Measurements from ENCODE around the gene SNAP91. TPM values are rescaled to one million over a fixed set of nuclear protein-coding genes. Genes with fewer than 3 reads are reported as not detected.
A peak's percentile ranks its signal among the peaks of the same experiment; 100 is the strongest.
"Not testable (repeated sequence)": the region's sequence is repeated elsewhere in the genome, so short reads cannot be mapped to it uniquely, and the experiment has no call there.

Gene SNAP91
- polyA plus RNA-seq, 1 experiment = not detected

GRCh38 chr6:83592770-83593394 is 116.0 kb downstream of the SNAP91 start:
- no peak for DNase-seq (ENCODE audit: low read depth, low spot score)
- H3K27me3 ChIP-seq (ENCODE audit: control insufficient read depth, insufficient read depth, low read length) = no peaks in the 10 kb centered on the region
- H3K9me3 ChIP-seq (ENCODE audit: control insufficient read depth, insufficient read depth, low read length) = no peaks in the 10 kb centered on the region
- no peak overlapping the region for H3K27ac ChIP-seq (ENCODE audit: low read depth, low read length)
- no peak overlapping the region for H3K4me3 ChIP-seq (ENCODE audit: low read depth, low read length)
- CTCF ChIA-PET = interaction anchor here (0.6 to 1.2 kb wide), 9 partner anchors 9 to 1319 kb away, joined by 3 to 5 read pairs (median 4); no protein-coding TSS in a partner anchor
- POLR2A ChIA-PET = no interaction called here
- peak; percentile 71 for TF ChIP-seq CTCF (IDR thresholded peaks at IDR 0.05; ENCODE audit: low read depth, low read length)

- H3K27ac ChIP-seq (ENCODE audit: low read depth, low read length) = no peak overlapping the region
- DNase-seq (ENCODE audit: low read depth, low spot score) = no peak
- no peak overlapping the region for H3K4me3 ChIP-seq (ENCODE audit: low read depth, low read length)
- no peaks in the 10 kb centered on the region for H3K27me3 ChIP-seq (ENCODE audit: control insufficient read depth, insufficient read depth, low read length)
- H3K9me3 ChIP-seq (ENCODE audit: control insufficient read depth, insufficient read depth, low read length) = no peaks in the 10 kb centered on the region
- ChIA-PET CTCF (interaction anchor here (1.4 kb wide), 2 partner anchors 24 to 54 kb away, joined by 5 to 6 read pairs; no protein-coding TSS in a partner anchor), POLR2A (no interaction called here)
- TF ChIP-seq CTCF (IDR thresholded peaks at IDR 0.05; ENCODE audit: low read depth, low read length) = no peak
Measured at GRCh38 chr6:83590416-83590815, 118.5 kb downstream of the SNAP91 start.

- Histone ChIP-seq H3K27ac (ENCODE audit: low read depth, low read length) (no peak overlapping the region), H3K9me3 (ENCODE audit: control insufficient read depth, insufficient read depth, low read length) (no peaks in the 10 kb centered on the region), H3K27me3 (ENCODE audit: control insufficient read depth, insufficient read depth, low read length) (no peaks in the 10 kb centered on the region), H3K4me3 (ENCODE audit: low read depth, low read length) (no peak overlapping the region)
- POLR2A ChIA-PET = no interaction called here
- TF ChIP-seq CTCF (IDR thresholded peaks at IDR 0.05; ENCODE audit: low read depth, low read length) = no peak
- DNase-seq (ENCODE audit: low read depth, low spot score) = no peak
- CTCF ChIA-PET = interaction anchor here (1.4 kb wide), 2 partner anchors 26 to 53 kb away, joined by 5 to 6 read pairs; no protein-coding TSS in a partner anchor
Measured at GRCh38 chr6:83589076-83589475, 119.8 kb downstream of the SNAP91 start.

GRCh38 chr6:83578057-83578456 is 130.8 kb downstream of the SNAP91 start:
- no peak overlapping the region for H3K27ac ChIP-seq (ENCODE audit: low read depth, low read length)
- H3K27me3 ChIP-seq (ENCODE audit: control insufficient read depth, insufficient read depth, low read length) = no peaks in the 10 kb centered on the region
- no peaks in the 10 kb centered on the region for H3K9me3 ChIP-seq (ENCODE audit: control insufficient read depth, insufficient read depth, low read length)
- ChIA-PET CTCF (interaction anchor here (1.6 kb wide), 1 partner anchor 37 kb away, joined by 6 read pairs; no protein-coding TSS in a partner anchor), POLR2A (no interaction called here)
- no peak for DNase-seq (ENCODE audit: low read depth, low spot score)
- no peak overlapping the region for H3K4me3 ChIP-seq (ENCODE audit: low read depth, low read length)
- TF ChIP-seq CTCF (IDR thresholded peaks at IDR 0.05; ENCODE audit: low read depth, low read length) = no peak

- Histone ChIP-seq H3K27ac (ENCODE audit: low read depth, low read length) (no peak overlapping the region), H3K27me3 (ENCODE audit: control insufficient read depth, insufficient read depth, low read length) (no peaks in the 10 kb centered on the region), H3K9me3 (ENCODE audit: control insufficient read depth, insufficient read depth, low read length) (no peaks in the 10 kb centered on the region), H3K4me3 (ENCODE audit: low read depth, low read length) (no peak overlapping the region)
- no peak for TF ChIP-seq CTCF (IDR thresholded peaks at IDR 0.05; ENCODE audit: low read depth, low read length)
- ChIA-PET POLR2A (no interaction called here), CTCF (interaction anchor here (1.2 kb wide), 1 partner anchor 39 kb away, joined by 3 read pairs; no protein-coding TSS in a partner anchor)
- DNase-seq (ENCODE audit: low read depth, low spot score) = no peak
Measured at GRCh38 chr6:83574783-83575182, 134.1 kb downstream of the SNAP91 start.

- H3K4me3 ChIP-seq (ENCODE audit: low read depth, low read length); H3K27ac ChIP-seq (ENCODE audit: low read depth, low read length); DNase-seq (ENCODE audit: low read depth, low spot score); POLR2A ChIA-PET; H3K9me3 ChIP-seq (ENCODE audit: control insufficient read depth, insufficient read depth, low read length); CTCF ChIA-PET; H3K27me3 ChIP-seq (ENCODE audit: control insufficient read depth, insufficient read depth, low read length): not testable (repeated sequence)
Measured at GRCh38 chr6:83571663-83572185, 137.2 kb downstream of the SNAP91 start.

Data from AG04450 (cell line).